Astrocyte of the spinal cord (primary cell): ENCODE data around the gene NDUFAF2.
"Not testable (repeated sequence)": the region's sequence is repeated elsewhere in the genome, so short reads cannot be mapped to it uniquely, and the experiment has no call there.

Experiments
- DNase-seq: peaks from one replicate; pipeline ENCODE4 v3.0.0; 2011; ENCODE audit warnings: low read depth, low spot score
- H3K4me3 ChIP-seq: 2 replicates; pipeline ENCODE4 v1.5.1; 2011; ENCODE audit warnings: low read depth, mild to moderate bottlenecking, low read length, moderate library complexity
- CTCF ChIP-seq: IDR thresholded peaks from 2 replicates; pipeline ENCODE4 v1.5.1; 2012; ENCODE audit warnings: low read depth, mild to moderate bottlenecking, low read length, inconsistent platforms
- in situ Hi-C: cut with HindIII; loops from 2 replicates; pipeline ENCODE4 v1.10.0; 2017; ENCODE audit warnings: low sequenced_read_pairs

NDUFAF2 gene

GRCh38 chr5:60980511-60980910 lies 35.5 kb downstream of the NDUFAF2 start:
- no peak overlapping the region for H3K4me3 ChIP-seq
- TF ChIP-seq CTCF, result no peak
- DNase-seq, result no peak
- in situ Hi-C loops, result no loop called here

- H3K4me3 ChIP-seq, DNase-seq, in situ Hi-C loops: not testable (repeated sequence)
These were observed 37.1 kb downstream of the NDUFAF2 start for GRCh38 chr5:60982127-60982526.

DNA sequence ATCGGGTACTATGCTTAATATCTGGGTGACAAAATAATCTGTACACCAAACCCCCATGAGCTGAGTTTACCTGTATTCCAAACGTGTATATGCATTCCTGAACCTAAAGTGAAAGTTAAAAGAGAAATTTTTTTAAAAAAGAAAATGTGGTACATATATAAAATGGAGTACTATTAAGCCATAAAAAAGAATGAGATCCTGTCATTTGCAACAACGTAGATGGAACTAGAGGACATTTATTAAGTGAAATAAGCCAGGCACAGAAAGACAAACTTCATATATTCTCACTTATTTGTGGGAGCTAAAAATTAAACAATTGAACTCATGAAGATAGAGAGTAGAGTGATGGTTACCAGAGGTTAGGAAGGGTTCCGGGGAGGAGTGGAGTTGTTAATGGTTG lies 44.8 kb downstream of the NDUFAF2 start:
- in situ Hi-C loops, result no loop called here
- H3K4me3 ChIP-seq, result no peak overlapping the region
- no peak for DNase-seq
- no peak for TF ChIP-seq CTCF

DNA sequence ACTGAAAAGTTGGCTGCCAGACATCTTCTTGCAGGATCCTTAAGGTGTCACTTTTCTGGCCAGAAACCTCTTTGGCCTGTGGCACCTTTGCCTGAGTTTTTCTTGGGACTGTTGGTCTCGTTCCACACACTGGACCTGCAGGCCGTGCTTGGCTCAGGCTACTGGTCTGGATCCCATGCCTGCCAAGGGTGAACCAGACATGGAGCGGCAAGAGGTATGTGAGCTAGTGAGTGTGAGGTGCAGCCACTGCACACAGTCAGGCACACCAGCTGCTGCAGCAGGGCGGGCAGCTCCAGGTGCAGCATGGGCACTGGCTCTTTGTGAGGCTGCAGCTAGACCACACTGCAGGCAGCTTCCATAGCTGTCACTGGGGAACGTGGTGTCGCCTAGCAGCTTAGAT lies 47.9 kb downstream of the NDUFAF2 start:
- DNase-seq, result no peak
- no peak for TF ChIP-seq CTCF
- H3K4me3 ChIP-seq, result no peak overlapping the region
- in situ Hi-C loops, result no loop called here

DNA sequence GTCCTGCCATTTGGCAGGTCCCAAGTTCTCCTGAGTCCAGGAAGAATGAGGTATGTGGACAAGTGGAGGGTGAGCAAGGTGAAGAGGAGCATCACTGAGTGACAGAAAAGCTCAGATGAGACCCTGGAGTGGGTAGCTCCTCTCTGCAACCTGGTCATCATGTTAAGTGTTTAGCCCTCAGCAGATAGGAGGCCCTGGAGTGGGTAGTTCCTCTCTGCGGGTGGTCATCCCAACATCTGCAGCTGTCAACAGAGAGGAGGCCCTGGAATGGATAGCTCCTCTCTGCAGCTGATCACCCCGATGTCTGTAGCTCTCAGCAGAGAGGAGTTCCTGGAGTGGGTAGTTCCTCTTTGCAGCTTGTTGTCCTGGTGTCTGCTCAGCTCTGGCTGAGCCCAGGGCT lies 48.4 kb downstream of the NDUFAF2 start:
- no peak for DNase-seq
- in situ Hi-C loops, result no loop called here
- H3K4me3 ChIP-seq, result no peak overlapping the region
- no peak for TF ChIP-seq CTCF

DNA sequence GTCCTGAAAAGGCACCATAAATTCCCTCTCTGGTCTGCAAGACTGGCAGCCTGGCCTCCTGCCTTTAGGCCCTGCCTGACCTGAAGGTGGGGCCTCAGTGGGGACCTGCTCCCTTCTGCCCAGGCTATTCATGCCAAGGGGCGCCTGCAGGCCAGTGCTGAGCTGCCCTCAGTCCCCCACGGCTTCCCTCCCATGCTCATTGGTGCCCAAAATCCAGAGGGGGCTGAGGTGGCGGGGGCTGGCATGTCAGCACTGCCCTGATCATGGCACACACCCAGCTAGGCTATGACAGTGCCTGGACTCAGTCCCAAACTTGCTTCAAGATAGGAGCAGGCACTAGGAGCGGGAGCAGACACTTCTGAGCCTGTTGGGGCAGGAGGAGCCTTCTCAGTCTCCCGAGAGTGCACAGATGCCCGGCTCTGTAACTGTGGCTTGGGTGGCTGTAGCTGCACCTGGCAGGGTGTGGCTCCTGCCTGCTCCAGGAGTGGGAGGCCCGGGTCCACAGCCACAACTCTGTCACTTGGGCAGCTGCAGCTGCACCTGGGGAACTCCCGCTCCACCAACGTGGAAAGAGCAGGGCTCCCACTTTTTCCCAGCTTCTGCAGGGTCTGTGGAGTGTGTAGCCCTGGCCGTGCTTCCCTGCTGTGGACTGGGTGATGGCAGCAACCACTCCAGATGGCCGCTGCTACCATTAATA lies 49.0 kb downstream of the NDUFAF2 start:
- H3K4me3 ChIP-seq, result no peak overlapping the region
- in situ Hi-C loops, result no loop called here
- TF ChIP-seq CTCF, result no peak
- DNase-seq, result no peak

- H3K4me3 ChIP-seq, result no peak overlapping the region
- no peak for TF ChIP-seq CTCF
- no peak for DNase-seq
- in situ Hi-C loops, result no loop called here
These were observed 51.4 kb downstream of the NDUFAF2 start for GRCh38 chr5:60996368-60996767.
